AG09309 (cell line): ENCODE results near the gene TRABD2B.

ENCODE experiments used
- DNase-seq: peaks from one replicate; pipeline ENCODE4 v3.0.0-alpha.2; 2010; ENCODE audit warnings: low read depth
- H3K4me3 ChIP-seq: 2 replicates; pipeline ENCODE4 v1.5.1; 2011; ENCODE audit warnings: mild to moderate bottlenecking, low read depth, low read length, moderate library complexity; ENCODE audit not compliant: control insufficient read depth
- CTCF ChIP-seq: IDR thresholded peaks from 2 replicates; pipeline ENCODE4 v1.5.1; 2011; ENCODE audit warnings: mild to moderate bottlenecking, low read depth, low read length, inconsistent platforms; ENCODE audit not compliant: insufficient read depth, control insufficient read depth; ENCODE audit errors: missing control alignments

Gene TRABD2B

GRCh38 chr1:47847763-47848162, 149.4 kb downstream of the TRABD2B start:
- no peak for TF ChIP-seq CTCF
- H3K4me3 ChIP-seq, result no peak overlapping the region
- no peak for DNase-seq

GRCh38 chr1:47844558-47844955, 152.6 kb downstream of the TRABD2B start:
- H3K4me3 ChIP-seq, result no peak overlapping the region
- DNase-seq, result no peak
- no peak for TF ChIP-seq CTCF

GRCh38 chr1:47843781-47844557, 153.2 kb downstream of the TRABD2B start:
- no peak for TF ChIP-seq CTCF
- no peak overlapping the region for H3K4me3 ChIP-seq
- no peak for DNase-seq

- no peak for TF ChIP-seq CTCF
- no peak overlapping the region for H3K4me3 ChIP-seq
- DNase-seq, result no peak
Observed at GRCh38 chr1:47843059-47843458, 154.1 kb downstream of the TRABD2B start.

GRCh38 chr1:47842228-47842919, 154.8 kb downstream of the TRABD2B start:
- no peak for DNase-seq

GRCh38 chr1:47841356-47841755, 155.8 kb downstream of the TRABD2B start:
- no peak for TF ChIP-seq CTCF
- H3K4me3 ChIP-seq, result no peak overlapping the region
- DNase-seq, result no peak

More at GRCh38 chr1:47842228-47842919, 154.8 kb downstream of the TRABD2B start:
- TF ChIP-seq CTCF, result no peak
- no peak overlapping the region for H3K4me3 ChIP-seq
